Measurements from ENCODE around the gene CLSTN3.

- TF ChIP-seq POLR2A (IDR thresholded peaks at IDR 0.05) (no peak), CTCF (IDR thresholded peaks at IDR 0.05) (no peak), EP300 (IDR thresholded peaks at IDR 0.05) (no peak)
These were observed 31.6 kb downstream of the CLSTN3 start for GRCh38 chr12:7161811-7162210.
